A549 (cell line): ENCODE data around the gene FGF6. TPM values are rescaled to one million over a fixed set of nuclear protein-coding genes. Genes with fewer than 3 reads are reported as not detected.

Source experiments
- ATAC-seq, 2 experiments: fragments of 200-7000 bp in 1 of 2; fragments of >200 bp in 1 of 2; cut with Nextera tagmentation in 1 of 2; cut with Tn5 transposase in 1 of 2; 3 replicates each; pipeline versions ENCODE4 v1.8.0 to v1.9.1; 2018 to 2020; ENCODE audit warnings: mild to moderate bottlenecking in 1 of 2, moderate library complexity in 1 of 2
- CTCF ChIA-PET: fragments of 300-600 bp; sonication (Branson Sonifier 250); formaldehyde crosslinking; extraction: SDS; loops from one replicate; lab custom pipeline; 2021; ENCODE audit warnings: antibody characterized with exemption, inconsistent platforms; lab: Yijun Ruan, JAX
- POLR2A ChIA-PET: fragments of 350-600 bp; formaldehyde crosslinking; extraction: SDS; loops from one replicate; lab custom pipeline; 2021; ENCODE audit warnings: antibody characterized with exemption, inconsistent platforms; lab: Yijun Ruan, JAX
- DNase-seq, 2 experiments: peaks; one replicate each; pipeline versions ENCODE4 v3.0.0 to v3.0.0-alpha.2; 2011 to 2016; ENCODE audit warnings: low read depth in 1 of 2, low spot score in 1 of 2
- FAIRE-seq: peaks from 2 replicates; lab custom pipeline; 2011; peaks lifted over from hg19 to GRCh38; lab: Jason Lieb, UNC
- H3K27ac ChIP-seq, 2 experiments: fragments of >200 bp; sonication (Bioruptor Twin); formaldehyde crosslinking; 3 replicates each; pipeline ENCODE4 v1.5.1; 2016 to 2017
- H3K4me1 ChIP-seq: fragments of >200 bp; sonication (Bioruptor Twin); formaldehyde crosslinking; 3 replicates; pipeline ENCODE4 v1.6.1; 2016
- H3K4me2 ChIP-seq: fragments of >200 bp; sonication (Bioruptor Twin); formaldehyde crosslinking; 3 replicates; pipeline ENCODE4 v1.6.1; 2016
- H3K4me3 ChIP-seq: fragments of >200 bp; sonication (Bioruptor Twin); formaldehyde crosslinking; 3 replicates; pipeline ENCODE4 v1.5.1; 2016
- H3K9me3 ChIP-seq: fragments of >200 bp; sonication (Bioruptor Twin); formaldehyde crosslinking; 3 replicates; pipeline ENCODE4 v1.6.1; 2016
- CBX2 ChIP-seq: fragments of 200-600 bp; sonication (generic); IDR thresholded peaks from 2 replicates; pipeline ENCODE4 v1.6.1; 2016; ENCODE audit warnings: low read depth, mild to moderate bottlenecking, borderline replicate concordance
- EHMT2 ChIP-seq: fragments of 200-600 bp; sonication (generic); IDR thresholded peaks from 2 replicates; pipeline ENCODE4 v1.6.1; 2016; ENCODE audit warnings: antibody characterized with exemption, low read depth, mild to moderate bottlenecking, moderate library complexity
- EP300 ChIP-seq, 2 experiments: fragments of >200 bp; sonication (Bioruptor Twin); formaldehyde crosslinking; IDR thresholded peaks; 2 replicates in 1 of 2; 3 replicates in 1 of 2; pipeline ENCODE4 v1.6.1; 2016 to 2017
- ESRRA ChIP-seq: fragments of 150-350 bp; IDR thresholded peaks from 2 replicates; pipeline ENCODE4 v1.6.1; 2014; ENCODE audit warnings: mild to moderate bottlenecking, low read length, borderline replicate concordance
- FOSB ChIP-seq: fragments of 250-450 bp; sonication (Bioruptor Pico); IDR thresholded peaks from 2 replicates; pipeline ENCODE4 v1.5.0; 2020; ENCODE audit warnings: mild to moderate bottlenecking, moderate library complexity
- FOXS1 ChIP-seq: fragments of 250-450 bp; sonication (Bioruptor Pico); IDR thresholded peaks from 2 replicates; pipeline ENCODE4 v1.5.0; 2020; ENCODE audit warnings: mild to moderate bottlenecking, moderate library complexity
- HOXB13 ChIP-seq: fragments of 250-450 bp; sonication (Bioruptor Pico); IDR thresholded peaks from 2 replicates; pipeline ENCODE4 v1.5.0; 2020; ENCODE audit warnings: low read depth, mild to moderate bottlenecking, moderate library complexity
- MAFK ChIP-seq: fragments of 450-650 bp; IDR thresholded peaks from 2 replicates; pipeline ENCODE4 v1.6.1; 2014; ENCODE audit not compliant: partially characterized antibody
- NPAS2 ChIP-seq: fragments of 250-450 bp; sonication (Bioruptor Pico); IDR thresholded peaks from 2 replicates; pipeline ENCODE4 v1.8.0; 2022; ENCODE audit warnings: mild to moderate bottlenecking, moderate library complexity, borderline replicate concordance
- POLR2A ChIP-seq: IDR thresholded peaks from 2 replicates; pipeline ENCODE4 v1.6.1; 2012; ENCODE audit warnings: mild to moderate bottlenecking, low read length
- RAD21 ChIP-seq, 2 experiments: fragments of >200 bp in 1 of 2; sonication (Bioruptor Twin) in 1 of 2; formaldehyde crosslinking in 1 of 2; IDR thresholded peaks in 1 of 2; conservative IDR thresholded peaks in 1 of 2; 2 replicates in 1 of 2; 3 replicates in 1 of 2; pipeline ENCODE4 v1.6.1; 2012 to 2018; ENCODE audit warnings: inconsistent platforms in 1 of 2
- SMC3 ChIP-seq: fragments of >200 bp; sonication (Bioruptor Twin); formaldehyde crosslinking; IDR thresholded peaks from 3 replicates; pipeline ENCODE4 v1.6.1; 2018; ENCODE audit warnings: inconsistent platforms
- SREBF2 ChIP-seq: fragments of 450-650 bp; IDR thresholded peaks from 2 replicates; pipeline ENCODE4 v1.6.1; 2014; ENCODE audit warnings: mild to moderate bottlenecking, moderate library complexity
- ZFP36 ChIP-seq: fragments of 450-650 bp; IDR thresholded peaks from 2 replicates; pipeline ENCODE4 v1.6.1; 2014; ENCODE audit warnings: borderline replicate concordance; ENCODE audit not compliant: partially characterized antibody
- ZNF302 ChIP-seq: fragments of 250-450 bp; sonication (Bioruptor Pico); IDR thresholded peaks from 2 replicates; pipeline ENCODE4 v1.9.0; 2021; ENCODE audit warnings: inconsistent platforms, mild to moderate bottlenecking, moderate library complexity
- WGBS: methylation state at CpG from one replicate; pipeline ENCODE4 v1.1.6; 2017; ENCODE audit errors: missing lambda C conversion rate; 5-methylcytosine and 5-hydroxymethylcytosine counted together
- polyA plus RNA-seq, 4 experiments: library from polyadenylated mRNA; depleted of rRNA in 3 of 4; stranded (reverse); fragments of >200 nt; fragmentation: RNase III in 1 of 4; extraction: RNeasy Plus Mini Kit Qiagen cat#74134 plus additional on column Dnase treatment in 1 of 4; gene quantifications; 2 replicates in 3 of 4; 3 replicates in 1 of 4; pipeline ENCODE4 v1.2.3, GENCODE V29; 2011 to 2017
- TF ChIP-seq, protein P1 (sequence below): IDR thresholded peaks from 2 replicates; pipeline ENCODE4 v1.6.1; 2012
- TF ChIP-seq, protein P2 (sequence below): IDR thresholded peaks from 2 replicates; pipeline ENCODE4 v1.6.1; 2012; ENCODE audit warnings: low read depth, borderline replicate concordance
- TF ChIP-seq, protein P3 (sequence below): fragments of 200-600 bp; sonication (generic); IDR thresholded peaks from 2 replicates; pipeline ENCODE4 v1.6.1; 2016; ENCODE audit warnings: antibody characterized with exemption, mild to moderate bottlenecking, moderate library complexity
- TF ChIP-seq, protein P4 (sequence below): fragments of 150-350 bp; IDR thresholded peaks from 2 replicates; pipeline ENCODE4 v1.6.1; 2014; ENCODE audit warnings: low read depth, mild to moderate bottlenecking, low read length

The FGF6 gene
- polyA plus RNA-seq, 2 of the 4 experiments (the other 2 are of a cell fraction) = not detected

DNA sequence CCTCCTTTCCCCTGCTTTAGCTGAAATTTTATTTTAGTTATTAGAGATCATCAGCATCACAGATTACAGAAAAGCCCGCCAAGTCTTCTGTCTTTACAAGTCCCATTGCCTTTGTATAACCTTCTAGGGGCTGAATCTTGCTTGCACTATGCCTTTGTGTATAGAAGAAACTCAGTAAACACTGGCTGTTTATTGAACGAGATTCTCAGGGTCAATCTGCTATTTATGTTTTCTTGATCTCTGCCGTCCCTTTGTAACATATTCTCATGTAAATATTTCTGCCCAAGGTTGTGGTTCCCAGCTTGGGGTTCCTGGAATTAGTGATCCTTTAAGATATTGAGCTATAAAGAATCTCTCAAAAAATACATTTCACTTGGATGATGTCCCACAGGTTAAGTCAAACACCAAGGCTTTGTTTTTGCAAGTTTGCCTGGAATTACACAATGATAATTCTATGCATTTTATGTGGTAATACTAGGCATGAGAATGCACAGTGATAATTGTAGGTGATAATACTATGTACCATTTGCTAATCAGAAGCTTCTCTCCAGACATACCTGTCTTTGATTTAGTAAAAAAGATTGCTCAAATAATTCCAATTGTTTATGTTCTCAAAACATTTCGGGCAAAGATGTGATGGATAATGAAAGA lies 40.6 kb upstream of the FGF6 start (continued):
- TF ChIP-seq NPAS2 = no peak
- TF ChIP-seq, protein P1, sequence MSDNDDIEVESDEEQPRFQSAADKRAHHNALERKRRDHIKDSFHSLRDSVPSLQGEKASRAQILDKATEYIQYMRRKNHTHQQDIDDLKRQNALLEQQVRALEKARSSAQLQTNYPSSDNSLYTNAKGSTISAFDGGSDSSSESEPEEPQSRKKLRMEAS = no peak

DNA sequence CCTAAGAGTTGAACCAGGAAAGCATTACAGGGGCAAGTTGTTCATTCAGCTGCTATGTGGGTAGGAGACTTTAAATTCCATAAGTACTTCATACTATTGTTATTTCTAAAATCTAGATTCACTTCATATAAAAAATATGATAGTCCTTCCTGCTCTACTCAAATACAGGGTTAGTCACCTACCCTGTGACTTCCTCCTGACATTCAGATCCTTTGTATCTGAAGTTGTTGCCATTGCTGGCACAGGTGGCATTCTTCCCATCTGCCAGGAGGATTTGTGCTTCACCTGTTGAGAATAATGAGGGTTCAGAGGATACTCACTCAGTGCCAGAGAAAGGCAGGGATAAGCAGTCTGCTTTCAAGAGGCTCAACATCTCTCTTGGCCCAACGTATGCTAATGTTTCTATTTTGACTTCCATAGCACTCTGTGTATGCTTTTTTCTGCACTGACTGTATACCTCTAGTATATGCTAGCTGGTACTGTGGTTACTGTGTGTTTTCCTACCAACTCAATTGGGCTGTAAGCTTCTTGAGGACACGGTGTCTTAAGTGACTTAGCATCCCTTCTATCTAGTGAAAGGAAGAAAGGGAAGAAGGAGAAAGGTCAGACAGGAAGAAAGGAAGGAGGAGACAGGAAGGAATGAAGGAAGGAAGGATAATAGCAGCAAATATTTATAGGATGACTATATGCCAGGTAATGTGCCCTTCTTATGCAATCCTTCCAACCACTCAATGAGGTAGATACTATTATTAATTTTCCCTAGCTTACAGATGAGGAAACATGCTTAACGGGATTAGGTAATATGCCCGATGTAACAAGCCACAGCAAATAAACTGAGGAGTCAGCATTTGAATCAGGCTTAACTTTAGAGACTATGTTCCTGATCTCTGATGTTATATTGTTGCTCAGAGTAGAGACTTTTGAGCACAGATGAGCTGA lies 38.5 kb upstream of the FGF6 start:
- TF ChIP-seq MAFK = peak; percentile 60
- TF ChIP-seq FOSB (CRISPR knock-in tag) = no peak
- Histone ChIP-seq H3K27ac (no peak overlapping the region), H3K4me3 (no peak overlapping the region), H3K4me2 (no peak overlapping the region), H3K4me1 (no peaks in the 10 kb centered on the region), H3K9me3 (peaks cover 6% of the 10 kb centered on the region; the same call in 1 of the 3 replicates)
- DNase-seq = no peak
- ATAC-seq = peak in 1 of 2 experiments; percentile 34; a peak in 1 of 6 replicates
- FAIRE-seq = no peak
- ChIA-PET CTCF (interaction anchor here (1.3 to 1.7 kb wide), 2 partner anchors 10 to 63 kb away, joined by 4 to 5 read pairs; no protein-coding TSS in a partner anchor), POLR2A (no interaction called here)
- 18% methylated on average over 4 of the region's 4 CpGs for WGBS

DNA sequence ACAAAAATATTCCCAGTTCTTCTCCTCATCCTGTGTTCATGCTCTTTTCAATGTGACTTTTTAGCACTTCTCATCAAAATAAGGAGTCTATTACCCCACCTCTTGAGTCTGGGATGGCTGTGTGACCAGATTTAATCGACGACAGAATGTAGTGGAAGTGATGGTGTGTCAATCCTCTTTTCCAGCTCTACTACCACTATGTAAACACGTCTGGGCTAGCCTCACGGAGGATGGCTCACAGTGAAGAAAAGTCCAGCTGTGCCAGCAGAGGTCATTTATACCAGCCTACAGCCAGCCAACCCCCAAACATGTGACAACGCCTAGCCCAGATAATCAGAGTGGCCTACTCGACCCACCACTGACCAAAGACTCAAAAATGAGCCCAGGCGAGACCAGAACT lies 37.3 kb upstream of the FGF6 start:
- ChIA-PET POLR2A (no interaction called here), CTCF (interaction anchor here (1.3 kb wide), 1 partner anchor 13 kb away, joined by 3 read pairs; no protein-coding TSS in a partner anchor)
- no peak for ATAC-seq
- FAIRE-seq = no peak
- TF ChIP-seq ESRRA (no peak), HOXB13 (CRISPR knock-in tag) (no peak), RAD21 (conservative IDR thresholded peaks at IDR 0.05 in 1 of 2, IDR thresholded peaks at IDR 0.05 in 1 of 2) (no peak), CBX2 (no peak), FOXS1 (CRISPR knock-in tag) (no peak), SREBF2 (no peak), POLR2A (no peak), EHMT2 (no peak), ZNF302 (CRISPR knock-in tag) (no peak), SMC3 (no peak), EP300 (IDR thresholded peaks at IDR 0.05) (no peak), ZFP36 (no peak)
- TF ChIP-seq, protein P2, sequence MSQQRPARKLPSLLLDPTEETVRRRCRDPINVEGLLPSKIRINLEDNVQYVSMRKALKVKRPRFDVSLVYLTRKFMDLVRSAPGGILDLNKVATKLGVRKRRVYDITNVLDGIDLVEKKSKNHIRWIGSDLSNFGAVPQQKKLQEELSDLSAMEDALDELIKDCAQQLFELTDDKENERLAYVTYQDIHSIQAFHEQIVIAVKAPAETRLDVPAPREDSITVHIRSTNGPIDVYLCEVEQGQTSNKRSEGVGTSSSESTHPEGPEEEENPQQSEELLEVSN = no peak
- TF ChIP-seq, protein P1 = no peak
- TF ChIP-seq, protein P3, sequence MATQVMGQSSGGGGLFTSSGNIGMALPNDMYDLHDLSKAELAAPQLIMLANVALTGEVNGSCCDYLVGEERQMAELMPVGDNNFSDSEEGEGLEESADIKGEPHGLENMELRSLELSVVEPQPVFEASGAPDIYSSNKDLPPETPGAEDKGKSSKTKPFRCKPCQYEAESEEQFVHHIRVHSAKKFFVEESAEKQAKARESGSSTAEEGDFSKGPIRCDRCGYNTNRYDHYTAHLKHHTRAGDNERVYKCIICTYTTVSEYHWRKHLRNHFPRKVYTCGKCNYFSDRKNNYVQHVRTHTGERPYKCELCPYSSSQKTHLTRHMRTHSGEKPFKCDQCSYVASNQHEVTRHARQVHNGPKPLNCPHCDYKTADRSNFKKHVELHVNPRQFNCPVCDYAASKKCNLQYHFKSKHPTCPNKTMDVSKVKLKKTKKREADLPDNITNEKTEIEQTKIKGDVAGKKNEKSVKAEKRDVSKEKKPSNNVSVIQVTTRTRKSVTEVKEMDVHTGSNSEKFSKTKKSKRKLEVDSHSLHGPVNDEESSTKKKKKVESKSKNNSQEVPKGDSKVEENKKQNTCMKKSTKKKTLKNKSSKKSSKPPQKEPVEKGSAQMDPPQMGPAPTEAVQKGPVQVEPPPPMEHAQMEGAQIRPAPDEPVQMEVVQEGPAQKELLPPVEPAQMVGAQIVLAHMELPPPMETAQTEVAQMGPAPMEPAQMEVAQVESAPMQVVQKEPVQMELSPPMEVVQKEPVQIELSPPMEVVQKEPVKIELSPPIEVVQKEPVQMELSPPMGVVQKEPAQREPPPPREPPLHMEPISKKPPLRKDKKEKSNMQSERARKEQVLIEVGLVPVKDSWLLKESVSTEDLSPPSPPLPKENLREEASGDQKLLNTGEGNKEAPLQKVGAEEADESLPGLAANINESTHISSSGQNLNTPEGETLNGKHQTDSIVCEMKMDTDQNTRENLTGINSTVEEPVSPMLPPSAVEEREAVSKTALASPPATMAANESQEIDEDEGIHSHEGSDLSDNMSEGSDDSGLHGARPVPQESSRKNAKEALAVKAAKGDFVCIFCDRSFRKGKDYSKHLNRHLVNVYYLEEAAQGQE = no peak
- TF ChIP-seq, protein P4, sequence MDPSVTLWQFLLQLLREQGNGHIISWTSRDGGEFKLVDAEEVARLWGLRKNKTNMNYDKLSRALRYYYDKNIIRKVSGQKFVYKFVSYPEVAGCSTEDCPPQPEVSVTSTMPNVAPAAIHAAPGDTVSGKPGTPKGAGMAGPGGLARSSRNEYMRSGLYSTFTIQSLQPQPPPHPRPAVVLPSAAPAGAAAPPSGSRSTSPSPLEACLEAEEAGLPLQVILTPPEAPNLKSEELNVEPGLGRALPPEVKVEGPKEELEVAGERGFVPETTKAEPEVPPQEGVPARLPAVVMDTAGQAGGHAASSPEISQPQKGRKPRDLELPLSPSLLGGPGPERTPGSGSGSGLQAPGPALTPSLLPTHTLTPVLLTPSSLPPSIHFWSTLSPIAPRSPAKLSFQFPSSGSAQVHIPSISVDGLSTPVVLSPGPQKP = no peak
- no peak overlapping the region for H3K27ac ChIP-seq
- peaks cover 12% of the 10 kb centered on the region; the same call in 1 of the 3 replicates for H3K9me3 ChIP-seq
- 45% methylated on average over 7 of the region's 7 CpGs for WGBS
- no peak overlapping the region for H3K4me3 ChIP-seq
- H3K4me1 ChIP-seq = no peaks in the 10 kb centered on the region
- no peak for DNase-seq
- H3K4me2 ChIP-seq = no peak overlapping the region
